GM21825 (cell line): ENCODE data around the gene HBS1L.

Source experiments
- ATAC-seq: cut with Tn5 transposase; IDR thresholded peaks from one replicate; pipeline ENCODE4 v1.9.1; 2021; ENCODE audit warnings: mild to moderate bottlenecking, moderate library complexity; ENCODE audit not compliant: unreplicated experiment

The HBS1L gene

GRCh38 chr6:135054569-135055498, at the start of gene HBS1L:
HBS1L (minus strand) TSS chr6:135054822; CDS start chr6:135054691, 131 bp downstream.
- peak; percentile 97 for ATAC-seq

GRCh38 chr6:135104199-135104598, 49.6 kb upstream of the HBS1L start:
- no peak for ATAC-seq

DNA sequence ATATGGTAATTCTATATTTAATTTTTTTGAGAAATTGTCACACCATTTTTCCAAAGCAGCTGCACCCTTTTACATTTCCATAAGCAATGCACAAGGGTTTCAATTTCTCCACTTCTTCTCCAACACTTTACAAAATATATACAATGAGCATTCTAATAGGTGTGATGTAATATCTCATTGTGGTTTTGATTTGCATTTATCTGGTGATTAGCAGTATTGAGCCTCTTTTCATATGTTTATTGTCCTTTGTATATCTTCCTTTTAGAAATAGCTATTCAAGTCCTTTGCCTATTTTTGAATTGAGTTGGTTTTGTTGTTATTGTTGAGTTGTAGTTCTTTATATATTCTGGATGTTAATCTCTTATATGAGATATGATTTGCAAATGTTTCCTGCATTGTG, 47.6 kb upstream of the HBS1L start:
- no peak for ATAC-seq

- ATAC-seq, result no peak
These were observed 42.5 kb upstream of the HBS1L start for GRCh38 chr6:135097172-135097571.

DNA sequence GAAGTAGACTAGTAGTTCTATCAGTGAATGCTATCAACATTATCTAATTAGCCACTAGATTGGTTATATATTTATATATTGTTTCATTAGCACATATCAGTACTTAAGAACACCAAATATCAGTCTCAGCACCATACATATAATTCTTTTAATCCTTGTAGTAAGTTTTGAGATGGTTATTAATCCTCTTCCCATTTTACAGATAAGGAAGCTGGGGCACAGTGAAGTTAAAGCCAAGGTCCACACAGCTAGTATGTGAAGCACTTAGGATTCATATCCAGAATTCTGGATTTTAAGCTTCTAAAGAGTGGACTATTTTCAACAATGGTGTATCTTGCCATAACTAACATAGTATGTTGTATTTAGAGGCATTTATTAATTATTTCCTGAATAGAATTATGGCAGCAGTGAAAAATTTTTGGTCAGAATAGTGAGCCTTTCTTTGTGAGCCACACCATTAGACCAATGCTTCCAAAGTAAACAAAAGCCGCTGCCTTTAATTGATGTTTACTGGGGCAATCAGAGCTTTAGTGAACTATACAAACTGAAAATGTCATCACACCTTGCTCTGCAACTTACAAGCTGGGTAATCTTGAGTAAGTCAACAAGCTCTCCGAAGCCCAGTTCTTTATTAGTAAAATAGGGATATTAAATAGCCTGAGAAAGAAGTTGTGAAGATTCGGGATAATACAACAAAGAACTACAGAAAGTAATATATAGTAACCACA, 41.9 kb upstream of the HBS1L start:
- ATAC-seq, result no peak

DNA sequence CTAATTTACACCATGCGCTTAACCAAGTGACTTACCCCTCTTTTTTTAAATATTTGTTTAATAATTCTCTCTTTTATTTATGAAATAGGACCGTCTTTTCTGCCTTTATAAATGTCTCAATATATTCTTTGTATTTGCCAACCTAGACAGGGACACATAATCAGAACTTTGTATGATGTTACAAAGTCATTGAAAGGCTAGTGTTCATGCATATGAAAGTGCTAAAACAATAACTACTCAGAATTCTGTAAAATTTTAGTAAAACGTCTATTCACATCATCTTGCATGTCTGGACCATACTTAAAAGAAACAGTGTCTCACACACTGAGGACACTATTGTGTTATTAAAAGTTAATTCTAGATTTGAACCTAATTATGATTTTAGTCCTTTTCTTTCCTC, 41.1 kb upstream of the HBS1L start:
- ATAC-seq, result no peak

- no peak for ATAC-seq
These were observed 39.8 kb upstream of the HBS1L start for GRCh38 chr6:135094403-135094821.

DNA sequence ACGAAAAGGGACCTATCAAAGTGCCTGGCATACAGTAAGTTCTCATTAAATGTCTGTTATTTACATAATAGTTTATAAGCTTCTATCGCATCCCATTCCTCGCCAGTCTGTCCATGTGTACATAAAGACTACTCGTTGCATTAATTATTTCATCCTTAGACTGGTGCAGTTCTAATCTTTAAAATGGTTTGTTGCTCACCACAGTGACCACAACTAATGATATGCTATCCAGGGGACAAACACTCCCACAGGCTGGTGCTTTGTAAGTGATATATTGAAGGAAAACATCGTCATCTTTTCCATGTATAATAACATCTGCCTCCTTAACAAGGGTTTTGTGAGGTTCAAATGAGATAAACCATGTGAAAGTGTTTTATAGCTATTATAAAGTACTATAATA, 39.0 kb upstream of the HBS1L start:
- ATAC-seq, result no peak

GRCh38 chr6:135092724-135093123, 38.1 kb upstream of the HBS1L start:
- ATAC-seq, result no peak

DNA sequence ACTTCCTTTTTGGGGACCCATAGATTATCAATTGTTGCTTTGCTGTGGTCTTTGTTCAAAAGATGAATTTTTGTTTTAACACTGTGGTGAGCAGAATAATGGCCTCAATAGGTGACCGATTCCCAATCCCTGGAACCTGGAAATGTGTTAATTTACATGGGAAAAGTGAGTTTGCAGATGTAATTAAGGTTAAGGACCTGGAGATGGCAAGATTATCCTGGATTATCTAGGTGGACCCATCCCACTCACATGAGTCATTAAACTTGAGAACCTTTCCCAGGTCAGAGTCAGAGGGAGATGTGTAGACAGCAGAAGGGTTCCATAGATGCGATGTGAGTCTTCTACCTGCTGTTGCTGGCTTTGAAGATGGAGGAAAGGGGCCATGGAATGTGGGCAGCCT, 36.2 kb upstream of the HBS1L start:
- ATAC-seq, result no peak

GRCh38 chr6:135089901-135090300, 35.3 kb upstream of the HBS1L start:
- ATAC-seq, result no peak

DNA sequence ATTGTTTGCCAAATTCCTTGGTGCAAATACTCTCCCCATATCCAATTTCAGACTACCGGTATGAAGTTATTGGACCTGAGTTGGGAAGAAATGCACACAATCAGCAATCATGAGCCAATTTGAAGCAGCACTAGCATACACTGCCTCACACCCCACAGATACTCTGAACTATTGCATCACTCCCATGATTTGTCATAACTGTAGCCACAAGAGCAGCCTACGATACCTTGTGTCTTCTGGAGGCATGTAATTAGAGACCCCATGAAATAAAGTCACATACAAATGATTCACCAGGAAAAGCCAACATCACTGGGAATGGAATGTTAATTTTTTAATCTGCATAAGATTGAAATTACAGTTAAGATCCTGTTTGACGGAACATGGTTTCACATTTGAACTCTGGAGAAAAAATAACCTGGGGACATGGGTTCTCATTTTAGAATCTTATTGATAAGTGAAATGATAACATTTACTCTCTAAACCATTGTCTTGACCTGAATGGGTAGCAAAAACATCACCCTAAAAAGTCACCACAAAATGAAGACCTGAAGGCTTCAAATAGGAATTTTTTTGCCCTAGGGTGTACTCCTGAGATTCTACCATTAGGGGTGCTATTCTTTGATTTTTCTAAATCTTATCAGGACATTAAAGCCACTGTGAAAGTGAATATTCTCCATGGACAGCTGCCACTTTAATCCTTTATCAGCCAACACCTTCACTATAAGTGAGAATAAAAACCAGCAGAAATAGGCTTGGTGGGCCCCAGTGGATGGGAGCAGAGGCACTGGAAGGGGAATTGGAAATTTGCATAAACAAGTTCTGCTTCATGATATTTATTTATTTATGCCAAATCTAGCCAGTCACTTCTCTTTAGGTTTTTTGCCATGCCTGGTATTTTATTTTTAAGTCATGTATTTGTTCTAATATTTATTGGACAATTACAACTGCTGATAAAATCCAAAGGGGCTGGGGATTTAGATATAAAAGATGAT, 34.5 kb upstream of the HBS1L start:
- peak; percentile 68 for ATAC-seq

GRCh38 chr6:135088281-135088680, 33.7 kb upstream of the HBS1L start:
- ATAC-seq, result peak; percentile 5

GRCh38 chr6:135087803-135088202, 33.2 kb upstream of the HBS1L start:
- ATAC-seq, result peak; percentile 36

DNA sequence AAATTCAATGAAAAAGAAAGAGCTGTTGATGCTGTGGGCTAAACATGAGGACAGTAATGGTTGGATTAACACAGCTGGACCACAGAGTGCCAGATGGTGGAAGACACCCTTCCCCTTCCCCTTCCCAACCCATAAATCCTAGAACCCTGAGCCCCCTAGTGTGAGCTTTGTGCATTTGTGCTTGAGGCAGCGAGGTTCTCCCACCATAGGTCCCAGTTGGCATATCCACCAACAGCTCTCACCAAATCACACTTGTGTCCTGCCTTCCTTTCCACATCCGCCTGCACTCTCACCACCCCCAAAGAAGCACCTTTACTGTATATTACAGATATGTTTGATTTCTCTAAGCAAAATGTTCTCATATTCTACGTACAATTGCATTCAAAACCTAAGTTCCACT, 32.8 kb upstream of the HBS1L start:
- no peak for ATAC-seq

GRCh38 chr6:135086414-135086764, 31.8 kb upstream of the HBS1L start:
- no peak for ATAC-seq

GRCh38 chr6:135085700-135086413, 31.2 kb upstream of the HBS1L start:
- ATAC-seq, result no peak

DNA sequence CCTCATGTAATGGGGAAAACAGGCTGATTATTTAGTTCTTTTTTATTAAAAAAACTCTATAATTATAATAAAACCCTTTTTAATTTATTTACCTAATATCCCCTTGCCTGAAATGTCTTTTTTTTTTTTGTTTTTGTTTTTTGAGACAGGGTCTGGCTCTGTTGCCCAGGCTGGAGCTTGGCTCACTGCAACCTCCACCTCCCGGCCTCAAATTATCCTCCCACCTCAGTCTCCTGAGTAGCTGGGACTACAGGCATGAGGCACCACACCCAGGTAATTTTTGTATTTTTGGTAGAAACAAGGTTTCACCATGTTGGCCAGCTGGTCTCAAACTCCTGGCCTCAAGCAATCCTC, 30.3 kb upstream of the HBS1L start:
- no peak for ATAC-seq

GRCh38 chr6:135084001-135084915, 29.6 kb upstream of the HBS1L start:
- ATAC-seq, result no peak
